GM18502 (cell line): ENCODE results near the gene ANKRD52.
A peak's percentile ranks its signal among the peaks of the same experiment; 100 is the strongest.
"Not testable (repeated sequence)": the region's sequence is repeated elsewhere in the genome, so short reads cannot be mapped to it uniquely, and the experiment has no call there.

ENCODE experiments used
- ATAC-seq: cut with Tn5 transposase; IDR thresholded peaks from one replicate; pipeline ENCODE4 v1.9.1; 2021; ENCODE audit warnings: mild to moderate bottlenecking; ENCODE audit not compliant: unreplicated experiment, poor library complexity

Gene ANKRD52

GRCh38 chr12:56219840-56220239 is 38.3 kb downstream of the ANKRD52 start:
- ATAC-seq, result no peak

GRCh38 chr12:56216461-56216860 is 41.7 kb downstream of the ANKRD52 start:
- no peak for ATAC-seq

- no peak for ATAC-seq
These were observed 44.3 kb downstream of the ANKRD52 start for GRCh38 chr12:56213878-56214277.

GRCh38 chr12:56212361-56212760 is 45.8 kb downstream of the ANKRD52 start:
- ATAC-seq, result no peak

GRCh38 chr12:56208006-56208405 is 50.2 kb downstream of the ANKRD52 start:
- no peak for ATAC-seq

GRCh38 chr12:56206452-56207166 is 51.6 kb downstream of the ANKRD52 start:
- ATAC-seq, result no peak

- no peak for ATAC-seq
These were observed 52.7 kb downstream of the ANKRD52 start for GRCh38 chr12:56205445-56205844.

GRCh38 chr12:56204275-56204674 is 53.9 kb downstream of the ANKRD52 start:
- ATAC-seq, result no peak

- ATAC-seq, result no peak
These were observed 55.3 kb downstream of the ANKRD52 start for GRCh38 chr12:56202838-56203237.

GRCh38 chr12:56202366-56202765 is 55.8 kb downstream of the ANKRD52 start:
- no peak for ATAC-seq

GRCh38 chr12:56198836-56199235 is 59.3 kb downstream of the ANKRD52 start:
- no peak for ATAC-seq

GRCh38 chr12:56197921-56198635 is 60.1 kb downstream of the ANKRD52 start:
- no peak for ATAC-seq

GRCh38 chr12:56196818-56197550 is 61.2 kb downstream of the ANKRD52 start:
- not testable (repeated sequence) for ATAC-seq

- no peak for ATAC-seq
These were observed 65.1 kb downstream of the ANKRD52 start for GRCh38 chr12:56193025-56193578.

GRCh38 chr12:56192582-56192981 is 65.6 kb downstream of the ANKRD52 start:
- ATAC-seq, result no peak

- no peak for ATAC-seq
These were observed 67.5 kb downstream of the ANKRD52 start for GRCh38 chr12:56190695-56191155.

GRCh38 chr12:56189918-56190694 is 68.1 kb downstream of the ANKRD52 start:
- peak; percentile 38 for ATAC-seq

GRCh38 chr12:56189099-56189917 is 68.9 kb downstream of the ANKRD52 start, which contains the start of gene SMARCC2:
Gene SMARCC2, minus strand, starts transcription at chr12:56189483. Its CDS starts 22 bp downstream, at chr12:56189461.
- ATAC-seq, result peak; percentile 75

- ATAC-seq, result peak; percentile 6
These were observed 69.4 kb downstream of the ANKRD52 start for GRCh38 chr12:56188778-56189098.
